Measurements from ENCODE around the gene ERC1.

The ERC1 gene

DNA sequence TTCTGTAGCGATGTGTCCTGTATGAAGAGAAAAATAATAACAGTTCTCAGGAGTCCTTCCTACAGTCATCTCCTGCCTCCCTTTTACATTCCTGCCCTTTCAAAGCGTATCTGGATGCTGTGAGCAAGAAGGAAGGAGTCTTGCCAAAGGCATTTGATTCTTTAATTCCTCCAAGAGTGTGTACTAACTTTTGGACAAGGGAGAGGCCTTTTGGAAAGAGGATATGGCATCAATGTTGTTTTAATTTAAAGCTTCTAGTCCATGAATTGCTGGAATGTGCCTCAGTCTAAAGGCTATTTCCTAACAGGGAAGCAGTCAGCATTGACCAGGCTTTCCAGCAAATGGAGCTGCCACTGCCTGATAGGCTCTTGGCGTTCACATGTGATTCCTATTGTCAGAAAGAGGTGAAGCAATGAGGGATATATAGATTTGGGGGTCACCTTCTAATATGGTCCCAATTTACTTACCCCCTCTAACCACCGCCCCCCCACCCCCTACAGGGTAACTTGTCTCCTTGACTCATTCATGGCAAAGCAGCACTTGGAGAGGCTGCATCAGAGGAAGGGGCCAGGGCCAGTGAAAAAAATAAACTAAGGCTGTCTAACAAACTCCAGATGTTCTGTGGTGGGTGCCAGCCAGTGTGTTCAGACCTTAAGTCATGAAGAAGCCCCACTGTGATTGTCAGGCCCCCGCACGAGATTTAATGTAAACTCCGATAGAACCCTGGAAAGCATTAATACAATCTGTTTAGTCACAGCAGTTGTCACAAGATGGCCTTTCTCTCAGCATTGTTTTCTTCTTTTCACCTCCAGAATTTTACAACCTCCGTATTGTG lies 383.1 kb downstream of the ERC1 start:
- TF ChIP-seq, protein P1, sequence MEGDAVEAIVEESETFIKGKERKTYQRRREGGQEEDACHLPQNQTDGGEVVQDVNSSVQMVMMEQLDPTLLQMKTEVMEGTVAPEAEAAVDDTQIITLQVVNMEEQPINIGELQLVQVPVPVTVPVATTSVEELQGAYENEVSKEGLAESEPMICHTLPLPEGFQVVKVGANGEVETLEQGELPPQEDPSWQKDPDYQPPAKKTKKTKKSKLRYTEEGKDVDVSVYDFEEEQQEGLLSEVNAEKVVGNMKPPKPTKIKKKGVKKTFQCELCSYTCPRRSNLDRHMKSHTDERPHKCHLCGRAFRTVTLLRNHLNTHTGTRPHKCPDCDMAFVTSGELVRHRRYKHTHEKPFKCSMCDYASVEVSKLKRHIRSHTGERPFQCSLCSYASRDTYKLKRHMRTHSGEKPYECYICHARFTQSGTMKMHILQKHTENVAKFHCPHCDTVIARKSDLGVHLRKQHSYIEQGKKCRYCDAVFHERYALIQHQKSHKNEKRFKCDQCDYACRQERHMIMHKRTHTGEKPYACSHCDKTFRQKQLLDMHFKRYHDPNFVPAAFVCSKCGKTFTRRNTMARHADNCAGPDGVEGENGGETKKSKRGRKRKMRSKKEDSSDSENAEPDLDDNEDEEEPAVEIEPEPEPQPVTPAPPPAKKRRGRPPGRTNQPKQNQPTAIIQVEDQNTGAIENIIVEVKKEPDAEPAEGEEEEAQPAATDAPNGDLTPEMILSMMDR (IDR thresholded peaks at IDR 0.05; ENCODE audit: borderline replicate concordance, insufficient read depth, low read depth, low read length) = no peak
- no peak overlapping the region for H3K4me3 ChIP-seq (ENCODE audit: low read depth, low read length)

DNA sequence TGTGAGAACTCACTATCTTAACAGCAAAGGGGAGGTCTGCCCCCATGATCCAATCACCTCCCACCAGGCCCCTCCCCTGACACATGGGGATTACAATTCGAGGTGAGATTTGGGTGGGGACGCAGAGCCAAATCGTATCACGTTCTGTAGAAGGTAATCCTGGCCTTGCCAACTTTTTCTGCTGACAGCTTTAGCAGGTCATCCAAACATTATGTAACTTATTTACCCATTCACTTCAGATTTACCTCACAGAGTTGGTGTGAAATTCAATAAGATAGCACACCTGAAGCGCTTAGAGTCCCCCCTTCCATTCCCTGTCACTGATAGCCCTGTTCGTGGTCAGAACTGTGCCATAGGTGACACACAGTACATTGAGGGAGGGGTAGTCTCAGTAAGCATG lies 384.3 kb downstream of the ERC1 start:
- H3K4me3 ChIP-seq (ENCODE audit: low read depth, low read length) = no peak overlapping the region
- TF ChIP-seq, protein P1 (IDR thresholded peaks at IDR 0.05; ENCODE audit: borderline replicate concordance, insufficient read depth, low read depth, low read length) = no peak

DNA sequence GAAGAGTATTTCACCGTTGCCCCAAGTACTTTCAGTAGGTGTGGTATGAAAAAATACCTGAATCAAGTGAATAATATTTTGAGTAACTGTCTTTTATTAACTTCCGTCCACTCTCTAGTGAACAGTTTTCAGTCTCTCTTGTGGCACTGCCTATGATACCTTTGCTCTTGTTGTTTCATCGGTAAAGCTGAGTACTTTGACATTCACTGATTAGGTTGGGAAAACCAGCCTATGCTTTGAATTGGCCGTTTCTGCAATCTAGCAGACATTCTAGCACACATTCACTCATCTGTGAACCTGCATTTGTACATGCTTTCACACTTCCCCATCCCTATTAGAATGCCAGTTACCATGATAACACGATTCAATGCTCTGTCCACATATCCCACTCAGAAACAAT lies 386.1 kb downstream of the ERC1 start:
- no peak overlapping the region for H3K4me3 ChIP-seq (ENCODE audit: low read depth, low read length)
- TF ChIP-seq, protein P1 (IDR thresholded peaks at IDR 0.05; ENCODE audit: borderline replicate concordance, insufficient read depth, low read depth, low read length) = no peak

DNA sequence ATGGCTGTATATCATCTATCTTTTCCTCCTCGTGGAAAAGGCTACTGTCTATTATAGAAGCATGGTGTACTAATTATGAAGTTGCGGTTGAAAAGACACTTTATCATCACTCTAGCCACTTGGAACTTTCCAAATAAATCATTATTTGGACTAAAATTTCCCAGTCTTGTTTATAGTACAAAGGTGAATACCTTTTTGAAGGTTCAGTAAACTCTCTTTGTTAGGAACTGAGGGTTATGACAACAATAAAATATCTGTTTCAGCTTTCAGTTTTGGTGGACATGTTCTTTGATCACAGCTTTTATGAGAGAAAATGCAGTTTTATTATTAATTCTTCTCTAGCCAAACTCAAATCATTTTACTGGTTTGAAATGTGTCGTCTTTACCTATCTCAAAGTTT lies 386.7 kb downstream of the ERC1 start:
- TF ChIP-seq, protein P1 (IDR thresholded peaks at IDR 0.05; ENCODE audit: borderline replicate concordance, insufficient read depth, low read depth, low read length) = no peak
- H3K4me3 ChIP-seq (ENCODE audit: low read depth, low read length) = no peak overlapping the region

DNA sequence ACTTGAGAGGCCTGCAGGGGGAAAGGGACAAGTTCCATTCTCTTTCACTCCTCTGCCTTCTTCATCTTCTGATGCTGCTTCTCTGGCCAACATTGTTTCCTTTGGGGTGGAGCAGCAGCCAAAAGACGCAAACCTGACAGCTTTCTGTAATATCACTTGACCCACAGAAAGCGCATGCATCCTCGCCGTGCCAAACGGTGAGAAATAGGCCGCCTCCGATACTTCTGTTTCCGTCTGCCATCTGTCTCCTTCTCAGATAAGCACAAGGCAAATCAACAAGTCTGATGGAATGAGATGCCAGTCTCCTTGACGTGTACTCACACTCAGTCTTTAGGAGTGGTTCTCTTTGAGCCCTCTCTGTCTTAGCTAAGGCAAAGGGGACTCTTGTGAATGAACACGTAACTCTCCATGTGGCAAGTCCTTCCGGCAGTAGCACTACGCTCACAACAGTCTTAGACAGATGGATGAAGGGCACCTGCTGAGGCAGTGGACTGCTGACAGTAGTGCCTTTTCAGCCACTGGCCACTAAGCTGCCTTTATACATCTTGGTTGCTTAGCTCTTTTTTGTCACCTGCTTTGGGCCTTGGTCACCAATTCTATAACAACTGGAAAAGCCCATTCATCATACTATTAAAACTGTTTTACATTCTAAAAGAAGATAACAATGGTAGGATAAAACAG lies 389.3 kb downstream of the ERC1 start:
- TF ChIP-seq, protein P1 (IDR thresholded peaks at IDR 0.05; ENCODE audit: borderline replicate concordance, insufficient read depth, low read depth, low read length) = no peak
- no peak overlapping the region for H3K4me3 ChIP-seq (ENCODE audit: low read depth, low read length)

DNA sequence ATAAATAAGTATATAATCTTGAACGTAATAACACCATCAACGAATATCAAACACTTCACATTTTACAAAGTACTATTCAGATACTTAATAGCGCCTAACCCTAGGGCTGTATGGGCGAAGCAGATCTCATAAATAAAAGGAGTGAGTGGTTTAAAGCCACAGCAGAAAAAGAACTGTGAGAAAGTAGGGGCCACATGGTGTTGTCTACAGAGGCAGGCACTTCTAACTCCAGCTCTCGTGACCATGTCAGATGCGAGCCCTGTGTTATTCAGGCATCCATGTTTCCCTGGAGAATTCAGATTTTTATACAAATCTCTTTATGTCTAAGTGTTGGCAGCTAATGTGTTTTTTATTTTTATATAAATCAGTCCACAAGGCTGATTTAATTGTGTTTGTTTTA lies 391.1 kb downstream of the ERC1 start:
- TF ChIP-seq, protein P1 (IDR thresholded peaks at IDR 0.05; ENCODE audit: borderline replicate concordance, insufficient read depth, low read depth, low read length) = no peak
- no peak overlapping the region for H3K4me3 ChIP-seq (ENCODE audit: low read depth, low read length)

DNA sequence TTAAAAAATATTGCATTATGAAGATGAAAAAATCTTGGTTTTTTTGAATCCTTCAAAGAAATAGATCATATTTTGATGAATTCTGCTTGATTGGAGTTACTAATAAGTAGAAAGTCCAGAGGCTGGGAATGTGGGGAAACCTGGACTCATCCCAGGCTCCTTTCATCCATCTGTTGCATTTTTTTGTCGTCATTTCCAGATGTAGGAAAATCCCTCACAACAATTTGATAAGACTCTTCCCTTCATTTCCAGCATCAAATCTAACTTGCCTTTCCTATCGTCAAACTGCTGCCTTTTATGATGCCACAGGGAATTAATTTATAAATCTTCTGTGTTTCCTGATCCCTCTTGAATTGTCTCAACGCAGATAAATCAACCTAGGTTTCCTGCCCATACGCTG lies 391.8 kb downstream of the ERC1 start:
- TF ChIP-seq, protein P1 (IDR thresholded peaks at IDR 0.05; ENCODE audit: borderline replicate concordance, insufficient read depth, low read depth, low read length) = no peak

More for the DNA sequence above, 391.8 kb downstream of the ERC1 start:
- H3K4me3 ChIP-seq (ENCODE audit: low read depth, low read length) = no peak overlapping the region

All from GM12875 (cell line).